Retina (tissue), 1 donor: Measurements from ENCODE around the gene C2orf80.
A peak's percentile ranks its signal among the peaks of the same experiment; 100 is the strongest.
"Not testable (repeated sequence)": the region's sequence is repeated elsewhere in the genome, so short reads cannot be mapped to it uniquely, and the experiment has no call there.

Source experiments
- DNase-seq: peaks from one replicate; pipeline ENCODE4 v3.0.0-alpha.2; 2016

C2orf80 gene

GRCh38 chr2:208130712-208131110, 59.1 kb downstream of the C2orf80 start:
- DNase-seq: no peak

GRCh38 chr2:208129744-208130711, 59.8 kb downstream of the C2orf80 start, which contains the start of gene CRYGC:
CRYGC (minus strand) TSS chr2:208129828; CDS start chr2:208129792, 36 bp downstream.
- DNase-seq: no peak

GRCh38 chr2:208128136-208128535, 61.7 kb downstream of the C2orf80 start:
- DNase-seq: no peak

- DNase-seq: no peak
These were observed 62.7 kb downstream of the C2orf80 start for GRCh38 chr2:208127090-208127489.

DNA sequence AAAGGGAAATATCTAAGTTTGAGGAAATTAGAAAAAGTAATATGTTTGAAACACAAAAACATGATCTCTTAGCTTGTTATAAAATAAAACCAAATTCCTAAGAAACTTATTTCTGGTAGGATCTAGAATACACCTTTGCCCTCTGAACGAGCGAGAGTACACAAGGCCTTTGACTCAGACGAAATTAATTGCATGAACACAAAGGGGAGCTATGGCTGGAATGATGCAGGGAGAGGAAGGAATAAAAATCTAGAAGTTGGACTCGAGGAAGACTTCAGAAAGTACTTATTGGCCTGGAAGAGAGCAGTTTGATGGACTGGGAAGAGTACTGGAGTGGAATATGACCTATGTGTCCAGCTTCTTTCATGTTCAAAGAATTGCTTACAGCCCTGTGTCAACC, 64.6 kb downstream of the C2orf80 start:
- no peak for DNase-seq

- peak; percentile 91 for DNase-seq
These were observed 65.7 kb downstream of the C2orf80 start, which contains the start of gene CRYGD for GRCh38 chr2:208124013-208124715. CRYGD (minus strand) TSS chr2:208124524; CDS start chr2:208124473, 51 bp downstream.

GRCh38 chr2:208122248-208122647, 67.6 kb downstream of the C2orf80 start:
- DNase-seq: no peak

GRCh38 chr2:208118918-208119317, 70.9 kb downstream of the C2orf80 start:
- peak; percentile 73 for DNase-seq

DNA sequence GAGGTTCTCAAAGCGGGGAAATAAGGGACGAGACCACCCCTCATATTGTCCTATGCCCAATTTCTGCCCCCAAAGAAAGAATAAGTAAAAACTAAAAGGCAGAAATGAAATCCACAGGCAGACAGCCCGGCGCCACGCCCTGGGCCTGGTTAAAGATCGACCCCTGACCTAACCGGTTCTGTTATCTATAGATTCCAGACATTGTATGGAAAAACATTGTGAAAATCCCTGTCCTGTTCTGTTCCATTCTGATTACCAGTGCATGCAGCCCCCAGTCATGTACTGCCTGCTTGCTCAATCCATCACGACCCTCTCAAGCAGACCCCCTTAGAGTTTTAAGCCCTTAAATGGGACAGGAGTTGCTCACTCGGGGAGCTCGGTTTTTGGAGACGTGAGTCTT, 72.4 kb downstream of the C2orf80 start:
- DNase-seq: not testable (repeated sequence)
